Measurements from ENCODE around the gene ADGRL3.

DNA sequence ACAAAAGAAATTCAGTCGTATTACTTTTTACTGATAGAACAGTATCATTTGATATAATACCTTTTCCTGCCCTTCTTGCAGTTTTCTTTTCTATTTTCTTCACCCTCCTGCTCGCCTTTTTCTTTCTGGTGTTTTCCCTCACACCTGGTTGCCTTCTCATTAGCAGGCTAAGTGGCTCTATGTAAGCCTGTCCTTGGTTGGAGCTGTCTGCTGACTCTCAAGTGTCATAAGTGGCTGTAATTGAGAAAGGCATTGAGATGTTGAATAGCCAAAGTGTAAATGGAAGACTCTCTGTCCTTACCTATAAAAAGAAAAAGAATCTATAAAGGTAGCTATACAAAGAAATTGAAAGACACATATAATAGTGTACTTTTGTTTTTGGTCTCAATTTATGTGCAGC lies 180.7 kb downstream of the ADGRL3 start:
- no peak for TF ChIP-seq EZH2 (IDR thresholded peaks at IDR 0.05; ENCODE audit: borderline replicate concordance, low read length)
- TF ChIP-seq, protein P1, sequence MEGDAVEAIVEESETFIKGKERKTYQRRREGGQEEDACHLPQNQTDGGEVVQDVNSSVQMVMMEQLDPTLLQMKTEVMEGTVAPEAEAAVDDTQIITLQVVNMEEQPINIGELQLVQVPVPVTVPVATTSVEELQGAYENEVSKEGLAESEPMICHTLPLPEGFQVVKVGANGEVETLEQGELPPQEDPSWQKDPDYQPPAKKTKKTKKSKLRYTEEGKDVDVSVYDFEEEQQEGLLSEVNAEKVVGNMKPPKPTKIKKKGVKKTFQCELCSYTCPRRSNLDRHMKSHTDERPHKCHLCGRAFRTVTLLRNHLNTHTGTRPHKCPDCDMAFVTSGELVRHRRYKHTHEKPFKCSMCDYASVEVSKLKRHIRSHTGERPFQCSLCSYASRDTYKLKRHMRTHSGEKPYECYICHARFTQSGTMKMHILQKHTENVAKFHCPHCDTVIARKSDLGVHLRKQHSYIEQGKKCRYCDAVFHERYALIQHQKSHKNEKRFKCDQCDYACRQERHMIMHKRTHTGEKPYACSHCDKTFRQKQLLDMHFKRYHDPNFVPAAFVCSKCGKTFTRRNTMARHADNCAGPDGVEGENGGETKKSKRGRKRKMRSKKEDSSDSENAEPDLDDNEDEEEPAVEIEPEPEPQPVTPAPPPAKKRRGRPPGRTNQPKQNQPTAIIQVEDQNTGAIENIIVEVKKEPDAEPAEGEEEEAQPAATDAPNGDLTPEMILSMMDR (IDR thresholded peaks at IDR 0.05; ENCODE audit: low read length) = no peak

Measured in OCI-LY1 (cell line).